ENCODE data around the gene ELFN1.

The ELFN1 gene

GRCh38 chr7:1677206-1678080, 7.4 kb downstream of the ELFN1 start:
- no peak for DNase-seq

DNA sequence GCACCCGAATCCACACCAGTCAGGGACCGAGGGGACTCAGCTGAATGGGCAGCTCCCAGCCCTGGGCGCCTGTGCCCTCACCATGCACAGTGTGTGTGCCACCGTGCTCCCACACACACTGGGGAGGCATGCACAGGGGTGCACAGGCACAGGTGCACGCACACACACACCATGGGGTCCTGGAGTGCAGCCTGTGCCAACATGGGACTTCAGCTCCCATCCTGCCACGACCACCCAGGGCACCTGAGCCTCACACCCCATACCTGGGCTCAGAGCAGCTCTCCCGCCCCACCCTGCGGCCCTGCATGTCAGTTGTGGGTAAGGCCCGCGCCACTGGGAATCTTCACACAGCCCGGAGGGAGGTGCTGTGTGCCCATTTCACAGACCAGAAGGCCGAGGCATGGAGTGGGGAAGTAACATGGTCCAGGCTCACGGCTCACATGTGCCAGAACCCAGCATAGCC, 8.0 kb downstream of the ELFN1 start:
- no peak for DNase-seq

- no peak for DNase-seq
These were observed 8.7 kb downstream of the ELFN1 start for GRCh38 chr7:1678571-1679325.

GRCh38 chr7:1679326-1679965, 9.4 kb downstream of the ELFN1 start:
- DNase-seq: no peak

GRCh38 chr7:1679966-1680730, 10.1 kb downstream of the ELFN1 start:
- no peak for DNase-seq

GRCh38 chr7:1681581-1681980, 11.5 kb downstream of the ELFN1 start:
- DNase-seq: no peak

DNA sequence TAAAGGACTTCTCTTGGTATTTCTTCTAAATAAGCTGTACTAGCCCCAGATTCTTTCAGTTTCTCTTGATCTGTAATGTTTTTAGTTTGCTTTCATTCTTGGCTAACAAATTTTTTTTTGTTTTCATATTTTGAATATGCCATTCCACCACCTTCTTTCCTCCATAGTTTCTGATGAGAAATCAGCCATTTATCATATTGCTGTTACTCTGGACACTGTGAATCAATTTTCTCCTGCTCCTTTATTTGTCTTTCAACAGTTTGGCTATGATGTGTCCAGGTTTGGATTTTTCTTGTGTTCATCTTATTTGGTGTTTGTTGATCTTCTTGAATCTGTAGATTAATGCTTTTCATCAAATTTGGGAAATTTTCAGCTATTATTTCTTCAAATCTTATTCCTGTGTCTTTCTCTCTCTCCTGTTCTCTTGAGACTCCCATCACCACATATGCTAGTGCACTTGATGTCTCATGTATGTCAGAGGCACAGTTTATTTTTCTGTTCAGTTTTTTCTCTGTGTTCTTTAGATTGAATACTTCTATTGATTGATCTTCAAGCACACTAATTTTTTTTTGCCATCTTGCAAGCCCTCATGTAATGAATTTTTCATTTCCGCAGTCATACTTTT, 15.0 kb downstream of the ELFN1 start:
- no peak for DNase-seq

DNA sequence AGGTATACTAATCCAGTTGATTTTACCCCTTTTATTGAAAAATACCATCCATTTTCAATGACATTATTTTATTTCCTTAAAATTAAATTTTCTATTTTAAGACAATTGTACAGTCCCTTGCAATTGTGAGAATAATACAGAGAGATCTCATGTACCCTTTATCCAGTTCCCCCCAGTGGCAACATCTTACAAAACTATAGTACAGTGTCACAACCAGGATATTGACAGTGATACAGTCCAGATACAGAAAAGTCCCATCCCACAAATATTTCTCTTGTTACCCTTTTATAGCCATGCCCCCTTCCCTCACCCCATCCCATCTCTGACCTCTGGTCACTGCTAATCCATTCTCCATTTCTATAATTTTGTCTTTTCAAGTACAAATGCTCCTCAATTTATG, 18.5 kb downstream of the ELFN1 start:
- no peak for DNase-seq

DNA sequence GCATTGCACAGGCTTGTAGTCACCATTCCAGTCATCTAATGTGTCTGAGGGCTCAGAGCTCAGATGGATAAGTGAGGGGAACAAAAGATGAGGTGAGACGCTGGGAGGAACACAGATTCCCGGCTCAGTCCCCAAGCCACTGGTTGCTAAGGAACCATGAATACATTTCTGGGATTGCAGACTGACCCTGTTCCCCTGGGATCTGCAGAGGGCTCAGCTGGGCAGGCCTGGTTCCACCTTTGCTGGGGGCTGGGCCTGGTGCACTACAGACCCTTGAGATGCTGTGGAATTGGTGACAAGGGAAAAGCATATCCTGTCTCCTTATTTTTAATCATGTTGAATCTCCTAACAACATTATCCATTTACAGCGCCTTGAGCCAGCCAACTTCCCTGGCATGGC, 19.2 kb downstream of the ELFN1 start:
- DNase-seq: no peak

- DNase-seq: no peak
These were observed 20.4 kb downstream of the ELFN1 start for GRCh38 chr7:1690359-1690958.

DNA sequence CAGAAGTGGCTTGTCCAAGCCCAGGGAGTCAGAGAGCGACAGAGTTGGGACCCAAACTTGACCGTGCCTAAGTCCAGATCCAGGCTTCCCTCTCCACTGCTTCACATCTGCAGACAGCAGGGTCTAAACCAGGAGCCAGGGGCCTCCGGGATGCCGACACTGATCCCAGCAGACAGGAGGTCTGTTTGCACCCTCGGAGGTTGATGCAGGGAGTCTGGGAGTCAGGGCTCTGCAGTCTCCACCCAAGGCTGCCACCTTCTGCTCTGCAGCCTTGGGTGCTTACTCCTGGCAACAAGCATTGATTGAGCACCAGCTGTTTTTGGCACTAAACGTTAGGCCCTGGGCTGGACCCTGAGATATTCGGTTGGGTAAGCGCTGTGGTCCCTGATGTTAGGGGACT, 21.0 kb downstream of the ELFN1 start:
- no peak for DNase-seq

DNA sequence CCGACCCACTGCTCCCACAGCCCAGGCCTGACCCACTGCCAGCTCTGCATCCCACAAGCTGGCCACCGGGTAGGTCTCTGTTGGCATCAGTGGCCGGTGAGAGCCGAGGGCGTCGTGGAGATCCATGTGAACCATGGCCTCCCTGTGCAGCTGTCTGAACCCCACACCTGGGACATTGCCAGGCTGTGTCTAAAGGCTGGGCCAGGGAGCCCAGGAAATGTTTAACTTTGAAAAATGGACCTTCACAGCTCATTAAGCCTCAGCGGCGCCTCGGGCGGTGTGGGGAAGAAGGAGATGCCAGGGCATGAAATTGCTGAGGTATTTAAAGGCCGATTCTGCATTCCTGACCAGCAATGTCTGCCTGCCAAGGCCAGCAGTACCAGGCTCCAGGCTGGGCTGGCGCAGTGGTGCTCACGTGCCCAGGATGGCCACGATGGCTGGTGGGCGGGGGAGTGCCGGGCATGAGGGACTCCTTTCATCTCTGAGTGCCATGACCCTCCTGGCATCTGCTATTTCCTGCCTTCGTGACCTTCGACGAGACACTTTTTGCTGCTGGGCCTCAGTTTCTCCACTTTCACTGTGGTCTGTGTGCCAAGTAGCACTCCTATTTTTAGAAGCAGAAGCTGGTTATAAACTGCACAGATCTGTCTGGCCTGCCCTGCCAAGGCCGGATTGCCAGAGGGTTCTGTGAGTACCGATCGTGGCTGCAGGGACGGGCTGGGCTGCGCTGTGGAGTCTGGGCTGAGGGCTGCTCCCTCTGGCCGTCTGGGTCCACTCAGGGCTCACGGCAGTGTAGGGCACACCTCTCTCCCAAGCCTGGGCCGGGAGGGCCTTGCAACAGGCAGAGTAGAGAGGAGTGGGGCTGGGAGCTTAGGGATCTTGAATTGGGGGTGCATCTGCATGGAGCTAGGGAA, 21.8 kb downstream of the ELFN1 start:
- no peak for DNase-seq

DNA sequence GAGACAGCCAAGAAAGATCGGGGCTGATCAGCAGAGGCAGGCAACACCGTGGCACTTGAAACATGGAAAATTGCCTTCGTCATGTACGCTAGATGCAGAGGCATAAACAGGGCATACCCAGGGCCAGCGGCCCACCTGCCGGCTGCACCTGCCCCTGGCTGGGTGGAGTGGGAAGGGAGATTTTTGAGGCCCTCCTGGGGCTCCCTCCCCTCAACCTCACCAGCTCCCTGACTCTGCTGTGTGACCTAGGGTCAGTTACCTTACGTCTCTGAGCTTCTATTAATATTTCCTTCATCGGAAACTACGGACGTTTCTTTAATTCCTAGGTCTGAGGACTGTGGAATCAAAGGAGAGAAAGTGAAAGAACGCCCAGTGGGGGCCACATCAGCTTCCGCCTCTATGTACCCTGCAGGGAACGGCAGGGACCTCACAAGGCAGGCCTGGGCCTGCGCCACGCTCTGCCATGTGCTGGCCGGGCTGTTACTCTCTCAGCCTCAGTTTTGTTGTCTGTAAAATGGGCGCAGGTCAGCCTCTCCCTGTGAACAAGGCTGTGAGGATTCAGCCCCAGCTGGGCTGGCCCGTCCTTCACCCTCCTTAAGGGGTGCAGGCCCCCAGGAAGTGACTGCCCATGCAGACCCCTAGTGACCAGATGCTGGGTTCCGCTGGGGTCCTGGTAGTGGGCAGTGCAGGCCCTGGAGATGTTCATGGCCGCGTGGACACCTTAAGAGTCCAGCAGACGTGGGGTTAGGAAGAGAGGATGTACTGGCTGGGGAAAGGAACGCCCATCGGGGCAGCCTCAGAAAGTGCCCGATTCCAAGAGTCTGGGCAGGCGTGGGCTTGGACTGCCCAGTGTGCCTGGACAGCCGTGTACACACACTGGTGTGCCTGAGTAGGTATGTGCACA, 22.7 kb downstream of the ELFN1 start:
- DNase-seq: no peak

DNA sequence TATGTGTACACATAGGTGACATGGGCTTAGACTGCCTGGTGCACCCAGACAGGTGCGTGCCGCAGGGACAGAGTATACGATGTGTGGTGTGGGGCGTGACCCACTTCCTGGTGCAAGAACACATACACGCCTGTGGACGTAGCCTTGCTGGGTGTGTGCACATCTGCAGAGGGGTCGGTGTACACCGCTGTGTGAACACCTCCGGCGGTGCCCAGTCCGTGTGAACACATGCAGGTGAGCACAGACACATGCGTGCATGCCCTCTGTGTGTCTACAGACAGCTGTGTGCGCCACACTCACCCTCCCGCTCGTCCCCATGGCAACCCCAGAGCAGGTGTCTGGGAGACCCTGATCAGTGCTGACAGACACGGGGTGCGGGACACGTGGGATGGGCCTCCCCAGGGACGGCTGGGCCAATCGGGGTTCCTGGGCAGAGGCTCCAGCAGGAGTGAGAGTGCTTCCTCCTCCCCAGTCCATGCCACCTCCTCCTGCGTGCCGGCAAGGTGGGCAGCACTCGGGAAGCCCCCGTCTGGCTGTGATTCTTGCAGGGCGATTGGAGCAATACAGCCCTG, 23.4 kb downstream of the ELFN1 start:
- DNase-seq: no peak

DNA sequence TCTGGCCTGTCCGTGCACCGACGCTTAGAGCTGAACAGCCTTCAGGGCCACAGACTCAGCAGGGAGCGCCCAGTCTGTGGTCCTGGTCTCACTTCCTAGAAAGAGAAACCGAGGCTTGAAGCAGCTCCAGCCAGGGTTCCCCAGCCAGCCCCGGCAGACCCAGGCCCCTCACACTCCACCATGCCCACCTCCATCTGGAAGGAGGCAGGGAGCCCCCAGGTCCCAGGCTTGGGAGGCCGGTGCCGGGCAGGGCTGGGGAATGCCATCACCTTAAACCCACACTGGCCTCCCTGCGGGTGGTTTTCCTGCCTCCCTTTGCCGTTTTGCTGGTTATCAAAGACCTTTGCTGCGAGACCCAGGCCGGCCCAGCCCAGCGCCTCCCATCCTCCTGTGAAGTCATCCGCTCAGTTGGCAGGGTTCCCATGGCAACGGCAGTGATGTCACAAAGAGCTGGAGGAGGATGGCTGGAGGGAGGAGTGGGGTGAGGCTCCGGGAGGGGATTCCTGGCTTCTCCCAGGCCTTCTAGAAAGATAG, 24.0 kb downstream of the ELFN1 start:
- peak; percentile 72 for DNase-seq

DNA sequence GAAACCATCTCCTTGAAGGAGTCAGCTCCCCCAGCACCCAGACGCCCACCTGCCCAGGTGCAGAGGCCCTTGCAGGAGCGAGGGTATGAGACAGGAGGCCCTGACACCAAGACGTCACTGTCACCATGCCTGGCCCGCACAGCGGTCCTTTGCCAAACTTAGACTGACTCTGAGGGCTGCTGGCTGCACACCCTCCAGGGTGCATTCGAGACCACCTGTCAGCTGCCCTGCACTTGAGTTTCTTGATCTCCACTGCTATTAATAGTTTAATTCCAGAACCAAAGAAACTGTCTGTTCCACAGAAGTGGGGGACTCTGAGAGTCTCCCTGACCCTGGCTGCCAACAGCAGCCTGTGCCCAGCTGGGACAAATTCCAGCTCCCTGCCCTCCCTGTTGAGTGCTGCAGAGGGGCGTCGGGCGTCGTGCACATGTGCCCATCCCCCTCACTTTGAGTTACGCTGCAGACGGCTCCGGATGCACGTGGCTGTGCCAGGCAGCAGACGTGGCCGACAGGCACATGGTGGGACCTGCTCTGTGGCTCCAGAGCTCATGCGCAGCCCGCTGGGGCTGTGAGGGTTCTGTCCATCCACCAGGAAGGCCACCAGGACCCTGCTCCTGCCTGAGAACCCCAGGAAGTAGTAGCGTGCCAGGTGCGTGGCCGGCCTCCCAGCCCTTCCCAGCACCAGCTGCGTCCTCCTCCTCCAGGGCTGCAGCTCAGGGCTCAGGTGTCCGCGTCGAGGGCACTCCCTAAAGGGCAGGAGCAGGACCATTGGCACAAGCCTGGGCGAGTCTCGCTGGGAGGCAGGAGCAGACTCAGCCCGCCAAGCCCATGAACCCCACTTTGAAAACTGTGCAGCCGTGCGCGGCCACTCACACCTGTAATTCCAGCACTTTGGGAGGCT, 24.8 kb downstream of the ELFN1 start:
- DNase-seq: no peak

- no peak for DNase-seq
These were observed 25.9 kb downstream of the ELFN1 start for GRCh38 chr7:1695800-1696454.

Measured in fibroblast of skin of abdomen (primary cell).